Sigmoid colon (tissue), 4 donors: ENCODE results near the gene SELPLG.

Experiments
- CTCF ChIP-seq, 4 experiments: fragments of 450-650 bp in 3 of 4; fragments of 200-600 bp in 1 of 4; IDR thresholded peaks; one replicate each; pipeline ENCODE4 v1.5.1; 2016 to 2019; ENCODE audit warnings: antibody characterized with exemption in 4 of 4, mild to moderate bottlenecking in 3 of 4, moderate library complexity in 2 of 4
- POLR2A ChIP-seq, 2 donors: fragments of 450-650 bp; IDR thresholded peaks; one replicate each; pipeline ENCODE4 v1.6.1; 2016; ENCODE audit warnings: antibody characterized with exemption in 2 of 2, mild to moderate bottlenecking in 2 of 2, moderate library complexity in 2 of 2
- POLR2AphosphoS5 ChIP-seq, 4 donors: sonication (generic); formaldehyde crosslinking; IDR thresholded peaks; one replicate each; pipeline ENCODE4 v1.6.1; 2017; ENCODE audit warnings: antibody characterized with exemption in 4 of 4

GRCh38 chr12:108646600-108647579, 13.2 kb upstream of the SELPLG start:
- no peak for TF ChIP-seq POLR2A (IDR thresholded peaks at IDR 0.05)
- TF ChIP-seq CTCF (IDR thresholded peaks at IDR 0.05), result no peak
- TF ChIP-seq POLR2AphosphoS5 (IDR thresholded peaks at IDR 0.05), result no peak
